GM23338 (cell line): ENCODE measurements around the gene OXLD1. TPM values are rescaled to one million over a fixed set of nuclear protein-coding genes. Genes with fewer than 3 reads are reported as not detected.

Experiments
- ATAC-seq: fragments of 200-7000 bp; cut with Tn5 transposase; 3 replicates; pipeline ENCODE4 v1.9.1; 2020
- DNase-seq: peaks from one replicate; pipeline ENCODE4 v3.0.0-alpha.2; 2015; ENCODE audit warnings: low spot score
- H2AFZ ChIP-seq: fragments of 200-600 bp; sonication (generic); 2 replicates; pipeline ENCODE4 v1.8.0; 2016; ENCODE audit warnings: antibody characterized with exemption, mild to moderate bottlenecking, moderate library complexity
- H3F3A ChIP-seq: fragments of 200-600 bp; sonication (generic); replicated peaks from 2 replicates; pipeline ENCODE4 v1.8.0; 2017; ENCODE audit warnings: antibody characterized with exemption, mixed run types, low read depth
- H3K27ac ChIP-seq: fragments of 200-600 bp; sonication (generic); 2 replicates; pipeline ENCODE4 v1.6.1; 2016; ENCODE audit warnings: low read depth
- H3K27me3 ChIP-seq: fragments of 200-600 bp; sonication (generic); 2 replicates; pipeline ENCODE4 v1.8.0; 2016; ENCODE audit warnings: mild to moderate bottlenecking, mixed run types, moderate library complexity; ENCODE audit not compliant: insufficient read depth
- H3K36me3 ChIP-seq: fragments of 200-600 bp; sonication (generic); 2 replicates; pipeline ENCODE4 v1.8.0; 2016; ENCODE audit warnings: mild to moderate bottlenecking; ENCODE audit not compliant: insufficient read depth
- H3K4me1 ChIP-seq: fragments of 200-600 bp; sonication (generic); 2 replicates; pipeline ENCODE4 v1.8.0; 2016; ENCODE audit warnings: mild to moderate bottlenecking, moderate library complexity; ENCODE audit not compliant: insufficient read depth
- H3K4me2 ChIP-seq: fragments of 200-600 bp; sonication (generic); 2 replicates; pipeline ENCODE4 v1.7.1; 2017; ENCODE audit warnings: mixed run types
- H3K4me3 ChIP-seq: fragments of 200-600 bp; sonication (generic); 2 replicates; pipeline ENCODE4 v1.6.1; 2016; ENCODE audit warnings: mixed run types
- H3K79me2 ChIP-seq: fragments of 200-600 bp; sonication (generic); replicated peaks from 2 replicates; pipeline ENCODE4 v1.8.0; 2017; ENCODE audit warnings: mild to moderate bottlenecking; ENCODE audit not compliant: insufficient read depth
- H3K9me2 ChIP-seq: fragments of 200-600 bp; sonication (generic); 2 replicates; pipeline ENCODE4 v1.8.0; 2017; ENCODE audit not compliant: insufficient read depth
- H4K20me1 ChIP-seq: fragments of 200-600 bp; sonication (generic); replicated peaks from 2 replicates; pipeline ENCODE4 v1.8.0; 2017; ENCODE audit warnings: mild to moderate bottlenecking; ENCODE audit not compliant: insufficient read depth
- H3K27ac Mint-ChIP-seq: 2 replicates; pipeline ENCODE4 v1.8.0; 2020; ENCODE audit warnings: inconsistent platforms, mild to moderate bottlenecking, moderate library complexity, mixed read lengths
- H3K27me3 Mint-ChIP-seq: 3 replicates; pipeline ENCODE4 v1.8.0; 2022; ENCODE audit warnings: low read depth, mild to moderate bottlenecking, moderate library complexity, mixed read lengths, inconsistent platforms; ENCODE audit not compliant: insufficient read depth, poor library complexity
- H3K36me3 Mint-ChIP-seq: 3 replicates; pipeline ENCODE4 v1.8.0; 2021; ENCODE audit warnings: low read depth, mild to moderate bottlenecking, inconsistent platforms, moderate library complexity, mixed read lengths
- H3K4me1 Mint-ChIP-seq: 3 replicates; pipeline ENCODE4 v1.8.0; 2020; ENCODE audit warnings: mild to moderate bottlenecking, inconsistent platforms, mixed read lengths
- H3K4me3 Mint-ChIP-seq: 3 replicates; pipeline ENCODE4 v1.8.0; 2021; ENCODE audit warnings: moderate library complexity, mild to moderate bottlenecking, inconsistent platforms, mixed read lengths
- H3K9me3 Mint-ChIP-seq: 3 replicates; pipeline ENCODE4 v1.8.0; 2020; ENCODE audit warnings: moderate library complexity, mild to moderate bottlenecking, inconsistent platforms, mixed read lengths
- CREB1 ChIP-seq: fragments of 250-450 bp; sonication (Bioruptor Pico); IDR thresholded peaks from 2 replicates; pipeline ENCODE4 v1.5.0; 2020; ENCODE audit warnings: low read depth, mild to moderate bottlenecking, moderate library complexity
- EZH2 ChIP-seq: fragments of 200-600 bp; sonication (generic); IDR thresholded peaks from one replicate; pipeline ENCODE4 v1.8.0; 2017; ENCODE audit warnings: antibody characterized with exemption, mild to moderate bottlenecking, low read depth; ENCODE audit not compliant: unreplicated experiment
- NANOG ChIP-seq: IDR thresholded peaks from 2 replicates; pipeline ENCODE4 v1.6.1; 2016; ENCODE audit warnings: antibody characterized with exemption, borderline replicate concordance
- POLR2AphosphoS5 ChIP-seq: IDR thresholded peaks from 2 replicates; pipeline ENCODE4 v1.6.1; 2016; ENCODE audit warnings: antibody characterized with exemption, low read depth
- STAT1 ChIP-seq: IDR thresholded peaks from one replicate; pipeline ENCODE4 v1.6.1; 2016; ENCODE audit warnings: antibody characterized with exemption; ENCODE audit not compliant: unreplicated experiment
- polyA plus RNA-seq: library from polyadenylated mRNA; unstranded; fragments of >200 nt; fragmentation: Nextera tagmentation; extraction: Ambion mirVana; gene quantifications from 2 replicates; pipeline ENCODE4 v1.2.1, GENCODE V29; 2016
- total RNA-seq: library from RNA; depleted of rRNA; stranded (reverse); fragments of >200 nt; shearing (Covaris generic); gene quantifications from 2 replicates; pipeline ENCODE4 v1.2.3, GENCODE V29; 2014
- TF ChIP-seq, protein P1 (sequence below): IDR thresholded peaks from one replicate; pipeline ENCODE4 v1.6.1; 2018; ENCODE audit warnings: antibody characterized with exemption; ENCODE audit not compliant: unreplicated experiment

The OXLD1 gene
- total and polyA plus RNA-seq, 2 experiments from 2014 or later = 46.0 to 64.9 TPM

DNA sequence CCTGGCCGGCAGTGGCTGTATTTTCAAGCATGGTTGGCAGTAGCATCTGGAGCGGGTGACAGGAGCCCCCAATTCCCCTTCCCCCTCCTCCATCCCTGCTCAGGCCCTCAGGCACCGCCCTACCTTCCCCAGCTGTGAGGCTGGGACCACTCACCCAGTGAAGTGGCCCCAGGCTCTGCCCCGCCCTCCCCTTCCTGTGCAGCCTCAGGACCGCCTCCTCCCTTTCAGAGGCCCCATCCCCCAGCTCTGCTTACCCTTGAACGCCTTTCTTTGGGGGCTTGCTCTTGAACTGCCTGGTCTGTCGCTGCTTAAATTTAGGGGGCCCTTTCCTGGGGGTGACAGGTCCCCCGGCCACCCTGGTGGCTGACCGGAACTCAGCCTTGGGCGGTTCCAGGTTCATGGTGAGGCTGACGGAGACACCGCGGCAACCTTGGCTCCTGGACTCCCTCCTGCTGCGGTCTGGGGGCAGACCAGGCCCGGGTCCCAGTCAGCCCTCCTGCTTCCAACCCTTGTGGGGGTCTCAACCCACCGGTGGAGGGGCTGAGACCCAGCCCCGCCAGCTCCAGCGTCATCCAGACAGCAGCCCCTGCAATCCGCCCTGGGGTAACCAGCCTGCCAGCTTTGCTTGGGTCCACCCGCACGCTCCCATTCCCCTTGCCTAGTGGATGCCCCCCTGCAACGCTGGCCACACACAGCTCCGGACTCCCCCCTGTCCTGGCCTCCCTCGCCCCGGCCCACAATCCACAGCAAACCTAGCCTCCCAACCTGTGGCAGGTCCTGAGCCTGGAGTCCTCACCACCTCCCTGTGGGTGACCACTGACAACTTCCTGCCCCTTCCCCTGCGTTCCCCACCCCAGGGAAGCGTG is 13.3 kb downstream of the OXLD1 start:
- peak overlapping the region; percentile 81 for H3K4me2 ChIP-seq
- DNase-seq = peak; percentile 73

DNA sequence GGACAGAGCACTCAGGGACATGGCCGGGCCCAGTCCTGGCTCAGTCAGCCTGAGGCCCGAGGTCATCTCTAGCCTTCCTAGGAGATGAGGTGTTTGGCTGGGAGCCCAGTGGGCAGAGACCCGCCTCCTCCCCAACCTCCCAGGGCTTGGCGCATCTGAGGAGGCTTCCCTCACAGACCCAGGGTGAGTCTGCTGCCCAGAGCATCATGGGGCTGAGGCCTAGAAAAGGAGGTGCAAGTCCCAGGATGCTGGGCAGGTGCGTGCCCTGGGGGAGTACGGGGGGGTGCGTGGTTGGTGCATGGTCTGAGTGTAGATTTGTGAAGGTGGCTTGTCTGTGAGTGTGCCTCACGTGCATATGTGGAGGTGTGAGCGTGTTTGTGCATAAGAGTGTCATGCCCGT is 14.7 kb downstream of the OXLD1 start:
- H4K20me1 ChIP-seq = no peaks in the 10 kb centered on the region
- H3K4me2 ChIP-seq = no peak overlapping the region
- peaks cover 24% of the 10 kb centered on the region for H3K4me1 ChIP-seq
- H3K36me3 ChIP-seq = no peaks in the 10 kb centered on the region
- H3K79me2 ChIP-seq = no peaks in the 10 kb centered on the region
- H3K36me3 Mint-ChIP-seq = no peaks in the 10 kb centered on the region
- H3K27me3 ChIP-seq = peaks cover 32% of the 10 kb centered on the region
- no peak overlapping the region for H3K27ac Mint-ChIP-seq
- no peak overlapping the region for H3K4me3 Mint-ChIP-seq
- H3K27ac ChIP-seq = no peak overlapping the region
- no peak overlapping the region for H2AFZ ChIP-seq
- no peak for ATAC-seq
- peaks cover 36% of the 10 kb centered on the region for H3K27me3 Mint-ChIP-seq
- peaks cover 12% of the 10 kb centered on the region; the same call in 1 of the 2 replicates for H3F3A ChIP-seq
- H3K4me1 Mint-ChIP-seq = peaks cover 14% of the 10 kb centered on the region
- H3K4me3 ChIP-seq = no peak overlapping the region
- H3K9me2 ChIP-seq = no peaks in the 10 kb centered on the region
- peaks cover 9% of the 10 kb centered on the region; the same call in 1 of the 3 replicates for H3K9me3 Mint-ChIP-seq
- no peak for DNase-seq
- no peak for TF ChIP-seq CREB1
- TF ChIP-seq, protein P1, sequence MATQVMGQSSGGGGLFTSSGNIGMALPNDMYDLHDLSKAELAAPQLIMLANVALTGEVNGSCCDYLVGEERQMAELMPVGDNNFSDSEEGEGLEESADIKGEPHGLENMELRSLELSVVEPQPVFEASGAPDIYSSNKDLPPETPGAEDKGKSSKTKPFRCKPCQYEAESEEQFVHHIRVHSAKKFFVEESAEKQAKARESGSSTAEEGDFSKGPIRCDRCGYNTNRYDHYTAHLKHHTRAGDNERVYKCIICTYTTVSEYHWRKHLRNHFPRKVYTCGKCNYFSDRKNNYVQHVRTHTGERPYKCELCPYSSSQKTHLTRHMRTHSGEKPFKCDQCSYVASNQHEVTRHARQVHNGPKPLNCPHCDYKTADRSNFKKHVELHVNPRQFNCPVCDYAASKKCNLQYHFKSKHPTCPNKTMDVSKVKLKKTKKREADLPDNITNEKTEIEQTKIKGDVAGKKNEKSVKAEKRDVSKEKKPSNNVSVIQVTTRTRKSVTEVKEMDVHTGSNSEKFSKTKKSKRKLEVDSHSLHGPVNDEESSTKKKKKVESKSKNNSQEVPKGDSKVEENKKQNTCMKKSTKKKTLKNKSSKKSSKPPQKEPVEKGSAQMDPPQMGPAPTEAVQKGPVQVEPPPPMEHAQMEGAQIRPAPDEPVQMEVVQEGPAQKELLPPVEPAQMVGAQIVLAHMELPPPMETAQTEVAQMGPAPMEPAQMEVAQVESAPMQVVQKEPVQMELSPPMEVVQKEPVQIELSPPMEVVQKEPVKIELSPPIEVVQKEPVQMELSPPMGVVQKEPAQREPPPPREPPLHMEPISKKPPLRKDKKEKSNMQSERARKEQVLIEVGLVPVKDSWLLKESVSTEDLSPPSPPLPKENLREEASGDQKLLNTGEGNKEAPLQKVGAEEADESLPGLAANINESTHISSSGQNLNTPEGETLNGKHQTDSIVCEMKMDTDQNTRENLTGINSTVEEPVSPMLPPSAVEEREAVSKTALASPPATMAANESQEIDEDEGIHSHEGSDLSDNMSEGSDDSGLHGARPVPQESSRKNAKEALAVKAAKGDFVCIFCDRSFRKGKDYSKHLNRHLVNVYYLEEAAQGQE = no peak

More for the DNA sequence above, 13.3 kb downstream of the OXLD1 start:
- TF ChIP-seq NANOG (no peak), CREB1 (no peak), POLR2AphosphoS5 (peak; percentile 35; the same call in 1 of the 2 replicates), STAT1 (no peak), EZH2 (no peak)
- TF ChIP-seq, protein P1 = no peak
- H3K4me3 Mint-ChIP-seq = peak overlapping the region; percentile 40; the same call in 2 of the 3 replicates
- Histone ChIP-seq H3K27me3 (peaks cover 18% of the 10 kb centered on the region), H3K4me3 (peak overlapping the region; percentile 47), H4K20me1 (no peaks in the 10 kb centered on the region), H3F3A (0 out of 2 replicates have a peak, but pooled peaks cover 4% of the 10 kb centered on the region), H3K27ac (no peak overlapping the region), H2AFZ (peak overlapping the region; percentile 91), H3K36me3 (no peaks in the 10 kb centered on the region), H3K4me1 (peaks cover 16% of the 10 kb centered on the region), H3K79me2 (no peaks in the 10 kb centered on the region), H3K9me2 (no peaks in the 10 kb centered on the region)
- H3K9me3 Mint-ChIP-seq = peaks cover 9% of the 10 kb centered on the region; the same call in 1 of the 3 replicates
- H3K4me1 Mint-ChIP-seq = peaks cover 8% of the 10 kb centered on the region
- ATAC-seq = peak; percentile 70
- no peaks in the 10 kb centered on the region for H3K36me3 Mint-ChIP-seq
- H3K27ac Mint-ChIP-seq = 0 out of 2 replicates have a peak overlapping the region, but pooled peaks have one; percentile 56
- H3K27me3 Mint-ChIP-seq = peaks cover 26% of the 10 kb centered on the region
